Chondrocyte (in vitro differentiated cells): ENCODE results near the gene MRPL42. TPM values are rescaled to one million over a fixed set of nuclear protein-coding genes. Genes with fewer than 3 reads are reported as not detected.
A peak's percentile ranks its signal among the peaks of the same experiment; 100 is the strongest.

Source experiments
- DNase-seq: peaks from one replicate; pipeline ENCODE4 v3.0.0; 2021; ENCODE audit warnings: mixed read lengths, low spot score
- H3K27ac Mint-ChIP-seq: one replicate; pipeline ENCODE4 v1.8.0; 2021; ENCODE audit warnings: mild to moderate bottlenecking, moderate library complexity, mixed read lengths; ENCODE audit not compliant: unreplicated experiment
- H3K27me3 Mint-ChIP-seq: 2 replicates; pipeline ENCODE4 v1.8.0; 2021; ENCODE audit warnings: low read depth, mixed read lengths
- H3K36me3 Mint-ChIP-seq: 2 replicates; pipeline ENCODE4 v1.8.0; 2021; ENCODE audit warnings: low read depth, mixed read lengths
- H3K4me1 Mint-ChIP-seq: 2 replicates; pipeline ENCODE4 v1.8.0; 2021; ENCODE audit warnings: low read depth, mild to moderate bottlenecking, mixed read lengths
- H3K4me3 Mint-ChIP-seq: one replicate; pipeline ENCODE4 v1.8.0; 2021; ENCODE audit warnings: mild to moderate bottlenecking, moderate library complexity, mixed read lengths; ENCODE audit not compliant: unreplicated experiment
- H3K9me3 Mint-ChIP-seq: 2 replicates; pipeline ENCODE4 v1.8.0; 2021; ENCODE audit warnings: low read depth, mixed read lengths
- CTCF ChIP-seq: fragments of 200-600 bp; sonication (generic); IDR thresholded peaks from 2 replicates; pipeline ENCODE4 v1.5.0; 2021; ENCODE audit warnings: antibody characterized with exemption, mild to moderate bottlenecking, moderate library complexity
- long read RNA-seq: library from polyadenylated mRNA; stranded (forward); transcript quantifications from one replicate; pipeline ENCODE4 v2.0.0, GENCODE V29; 2021
- total RNA-seq: library from RNA; stranded (reverse); gene quantifications from 3 replicates; pipeline ENCODE4 v1.2.1, GENCODE V29; 2021

Gene MRPL42
- 41.4 to 44.4 TPM (median 42.0 TPM) in 3 replicates for total RNA-seq
- long read RNA-seq, full-length matches to known transcripts = 69 of 84 reads
- long read RNA-seq, partial matches to known transcripts = 1 of 84 reads
- long read RNA-seq, other reads (novel, unspliced or antisense) = 14 of 84 reads

- peak; percentile 98 for TF ChIP-seq CTCF
- H3K27ac Mint-ChIP-seq = peak within 1 kb of the TSS; percentile 89
- peaks cover 28% of the 10 kb centered on the region for H3K4me1 Mint-ChIP-seq
Observed at GRCh38 chr12:93467351-93468007, at the start of gene MRPL42. Gene MRPL42, plus strand, starts transcription at chr12:93467514. Its CDS starts 1,772 bp downstream, at chr12:93469286.

GRCh38 chr12:93417967-93418480 lies 49.3 kb upstream of the MRPL42 start:
- Mint-ChIP-seq H3K36me3 (peaks cover 2% of the 10 kb centered on the region), H3K4me3 (no peak overlapping the region), H3K27me3 (no peaks in the 10 kb centered on the region), H3K9me3 (no peaks in the 10 kb centered on the region), H3K4me1 (peaks cover 59% of the 10 kb centered on the region), H3K27ac (no peak overlapping the region)
- no peak for DNase-seq
- TF ChIP-seq CTCF = no peak

More at GRCh38 chr12:93467351-93468007, at the start of gene MRPL42:
- H3K9me3 Mint-ChIP-seq = no peaks in the 10 kb centered on the region
- no peaks in the 10 kb centered on the region for H3K27me3 Mint-ChIP-seq
- DNase-seq = peak; percentile 96
- H3K4me3 Mint-ChIP-seq = peak within 1 kb of the TSS; percentile 84
- H3K36me3 Mint-ChIP-seq = peaks cover 6% of the 10 kb centered on the region

- no peaks in the 10 kb centered on the region for H3K9me3 Mint-ChIP-seq
- H3K4me3 Mint-ChIP-seq = no peak overlapping the region
- H3K27ac Mint-ChIP-seq = no peak overlapping the region
- peaks cover 64% of the 10 kb centered on the region for H3K4me1 Mint-ChIP-seq
- peaks cover under 1% of the 10 kb centered on the region for H3K36me3 Mint-ChIP-seq
- no peak for DNase-seq
- H3K27me3 Mint-ChIP-seq = no peaks in the 10 kb centered on the region
- peak; percentile 88 for TF ChIP-seq CTCF
Observed at GRCh38 chr12:93419388-93420034, 47.8 kb upstream of the MRPL42 start.

- no peaks in the 10 kb centered on the region for H3K9me3 Mint-ChIP-seq
- peaks cover 61% of the 10 kb centered on the region for H3K4me1 Mint-ChIP-seq
- H3K27ac Mint-ChIP-seq = peak overlapping the region; percentile 17
- DNase-seq = no peak
- TF ChIP-seq CTCF = no peak
- no peaks in the 10 kb centered on the region for H3K27me3 Mint-ChIP-seq
- no peaks in the 10 kb centered on the region for H3K36me3 Mint-ChIP-seq
- no peak overlapping the region for H3K4me3 Mint-ChIP-seq
Observed at GRCh38 chr12:93422050-93422449, 45.3 kb upstream of the MRPL42 start.

- no peak for DNase-seq
- TF ChIP-seq CTCF = no peak
- peak overlapping the region; percentile 51 for H3K27ac Mint-ChIP-seq
- H3K27me3 Mint-ChIP-seq = no peaks in the 10 kb centered on the region
- H3K4me1 Mint-ChIP-seq = peaks cover 72% of the 10 kb centered on the region
- no peak overlapping the region for H3K4me3 Mint-ChIP-seq
- no peaks in the 10 kb centered on the region for H3K9me3 Mint-ChIP-seq
- H3K36me3 Mint-ChIP-seq = no peaks in the 10 kb centered on the region
Observed at GRCh38 chr12:93425736-93426411, 41.4 kb upstream of the MRPL42 start.
